Brain microvascular endothelial cell (primary cell): ENCODE measurements around the gene CPA3.
A peak's percentile ranks its signal among the peaks of the same experiment; 100 is the strongest.

Experiments
- DNase-seq: peaks from one replicate; pipeline ENCODE4 v3.0.0-alpha.2; 2020
- H3K27ac ChIP-seq: fragments of 250-450 bp; sonication (Bioruptor Pico); 2 replicates; pipeline ENCODE4 v1.5.1; 2020; ENCODE audit warnings: mild to moderate bottlenecking, moderate library complexity
- H3K27me3 ChIP-seq: fragments of 250-450 bp; sonication (Bioruptor Pico); replicated peaks from 2 replicates; pipeline ENCODE4 v1.5.1; 2020; ENCODE audit warnings: mild to moderate bottlenecking
- H3K36me3 ChIP-seq: fragments of 250-450 bp; sonication (Bioruptor Pico); replicated peaks from 2 replicates; pipeline ENCODE4 v1.5.1; 2020; ENCODE audit warnings: mild to moderate bottlenecking
- H3K4me3 ChIP-seq: 2 replicates; pipeline ENCODE4 v1.5.1; 2011; ENCODE audit warnings: low read depth, mild to moderate bottlenecking, control low read depth, low read length, moderate library complexity
- CTCF ChIP-seq: IDR thresholded peaks from 2 replicates; pipeline ENCODE4 v1.5.1; 2011; ENCODE audit warnings: low read depth, mild to moderate bottlenecking, moderate library complexity, low read length, control low read depth, inconsistent platforms; ENCODE audit errors: missing control alignments
- in situ Hi-C: cut with HindIII; loops from 2 replicates; pipeline ENCODE4 v1.10.0; 2017; ENCODE audit warnings: low sequenced_read_pairs, low pct_ligation_motif_present

Gene CPA3

GRCh38 chr3:148879256-148879655, 14.2 kb downstream of the CPA3 start:
- H3K27me3 ChIP-seq: no peaks in the 10 kb centered on the region
- H3K27ac ChIP-seq: no peak overlapping the region
- in situ Hi-C loops: no loop called here
- DNase-seq: no peak
- no peaks in the 10 kb centered on the region for H3K36me3 ChIP-seq
- TF ChIP-seq CTCF: no peak
- no peak overlapping the region for H3K4me3 ChIP-seq

DNA sequence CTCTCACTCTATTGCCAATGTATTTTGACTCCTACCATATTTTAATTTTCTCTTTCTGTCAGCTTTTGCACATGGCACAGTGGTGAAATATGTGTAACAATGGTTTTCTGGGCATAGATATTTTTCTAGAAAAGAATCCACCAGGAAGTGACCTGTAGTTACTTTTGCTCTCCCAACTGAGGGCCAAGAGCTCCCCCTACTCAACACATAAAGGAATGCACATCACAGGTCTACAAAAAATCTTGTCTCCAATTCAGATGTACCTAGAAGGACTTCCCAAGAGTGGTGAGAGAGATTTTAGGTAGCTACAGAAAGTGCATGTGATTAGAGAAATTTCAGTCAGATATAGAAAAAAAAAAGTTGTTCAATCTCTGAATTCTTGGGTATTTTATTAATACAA, 15.6 kb downstream of the CPA3 start:
- Histone ChIP-seq H3K4me3 (no peak overlapping the region), H3K27ac (peak overlapping the region; percentile 4), H3K36me3 (no peaks in the 10 kb centered on the region), H3K27me3 (no peaks in the 10 kb centered on the region)
- in situ Hi-C loops: no loop called here
- DNase-seq: no peak
- peak; percentile 44 for TF ChIP-seq CTCF

- Histone ChIP-seq H3K4me3 (no peak overlapping the region), H3K36me3 (no peaks in the 10 kb centered on the region), H3K27me3 (no peaks in the 10 kb centered on the region), H3K27ac (peak overlapping the region; percentile 10)
- TF ChIP-seq CTCF: no peak
- no peak for DNase-seq
- in situ Hi-C loops: no loop called here
These were observed 16.2 kb downstream of the CPA3 start for GRCh38 chr3:148881286-148881685.

DNA sequence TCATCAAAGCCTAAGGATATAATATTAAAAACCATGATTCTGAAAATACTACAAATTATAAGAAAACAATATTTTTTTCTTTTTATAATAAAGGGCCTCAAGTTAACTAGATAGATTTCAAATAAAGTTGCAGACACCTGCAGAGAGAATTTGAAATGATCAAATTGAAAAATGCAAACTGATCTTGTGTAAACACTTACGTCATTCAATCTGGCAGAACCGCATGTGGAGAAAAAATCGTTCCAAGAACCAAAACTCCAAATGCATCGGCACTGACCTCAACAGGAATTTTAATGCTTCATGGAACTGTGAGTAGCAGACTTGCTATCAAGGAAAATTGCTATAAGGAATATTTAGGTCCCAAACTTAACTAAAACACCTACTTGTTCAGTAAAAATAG, 17.2 kb downstream of the CPA3 start:
- DNase-seq: peak; percentile 77
- Histone ChIP-seq H3K27me3 (no peaks in the 10 kb centered on the region), H3K27ac (peak overlapping the region; percentile 58), H3K4me3 (no peak overlapping the region), H3K36me3 (no peaks in the 10 kb centered on the region)
- in situ Hi-C loops: no loop called here
- TF ChIP-seq CTCF: no peak

- in situ Hi-C loops: no loop called here
- no peaks in the 10 kb centered on the region for H3K36me3 ChIP-seq
- DNase-seq: no peak
- no peaks in the 10 kb centered on the region for H3K27me3 ChIP-seq
- no peak overlapping the region for H3K4me3 ChIP-seq
- TF ChIP-seq CTCF: no peak
- no peak overlapping the region for H3K27ac ChIP-seq
These were observed 18.1 kb downstream of the CPA3 start for GRCh38 chr3:148883163-148883562.

- Histone ChIP-seq H3K27me3 (no peaks in the 10 kb centered on the region), H3K36me3 (no peaks in the 10 kb centered on the region), H3K4me3 (no peak overlapping the region), H3K27ac (peak overlapping the region; percentile 47)
- DNase-seq: no peak
- in situ Hi-C loops: no loop called here
- TF ChIP-seq CTCF: no peak
These were observed 19.2 kb downstream of the CPA3 start for GRCh38 chr3:148884261-148884660.
